ENCODE data around the gene RGL2.
"Not testable (repeated sequence)": the region's sequence is repeated elsewhere in the genome, so short reads cannot be mapped to it uniquely, and the experiment has no call there.

RGL2 gene

GRCh38 chr6:33298773-33299236, at the start of gene RGL2:
Gene RGL2, minus strand, starts transcription at chr6:33298942. Its CDS starts 332 bp downstream, at chr6:33298610.
- peak; percentile 55 to 74 for DNase-seq

DNA sequence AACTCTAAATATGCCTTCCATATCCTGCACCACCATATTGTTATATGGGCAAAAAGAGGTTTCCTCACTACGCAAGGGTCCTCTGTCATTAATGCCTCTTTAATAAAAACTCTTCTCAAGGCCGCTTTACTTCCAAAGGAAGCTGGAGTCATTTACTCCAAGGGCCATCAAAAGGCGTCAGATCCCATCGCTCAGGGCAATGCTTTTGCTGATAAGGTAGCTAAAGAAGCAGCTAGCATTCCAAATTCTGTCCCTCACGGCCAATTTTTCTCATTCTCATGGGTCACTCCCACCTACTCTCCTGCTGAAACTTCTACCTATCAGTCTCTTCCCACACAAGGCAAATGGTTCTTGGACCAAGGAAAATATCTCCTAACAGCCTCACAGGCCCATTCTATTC, 49.1 kb upstream of the RGL2 start:
- no peak for DNase-seq

DNA sequence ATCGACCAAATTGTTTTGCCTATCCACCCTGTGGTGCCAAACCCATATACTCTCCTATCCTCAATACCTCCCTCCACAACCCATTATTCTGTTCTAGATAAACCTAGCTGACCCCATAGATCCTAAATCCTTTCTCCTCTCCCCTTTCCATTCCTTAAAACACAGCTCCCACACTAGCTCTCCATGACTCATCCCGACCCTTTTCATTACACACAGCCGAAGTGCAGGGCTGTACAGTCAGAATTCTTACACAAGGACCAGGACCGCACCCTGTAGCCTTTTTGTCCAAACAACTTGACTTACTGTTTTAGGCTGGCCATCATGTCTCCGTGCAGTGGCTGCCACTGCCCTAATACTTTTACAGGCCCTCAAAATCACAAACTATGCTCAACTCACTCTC, 48.2 kb upstream of the RGL2 start:
- DNase-seq: not testable (repeated sequence)

GRCh38 chr6:33344701-33345697, 46.3 kb upstream of the RGL2 start:
- peak; percentile 54 to 86 for DNase-seq

- DNase-seq: no peak
Observed at GRCh38 chr6:33343953-33344611, 45.3 kb upstream of the RGL2 start.

DNA sequence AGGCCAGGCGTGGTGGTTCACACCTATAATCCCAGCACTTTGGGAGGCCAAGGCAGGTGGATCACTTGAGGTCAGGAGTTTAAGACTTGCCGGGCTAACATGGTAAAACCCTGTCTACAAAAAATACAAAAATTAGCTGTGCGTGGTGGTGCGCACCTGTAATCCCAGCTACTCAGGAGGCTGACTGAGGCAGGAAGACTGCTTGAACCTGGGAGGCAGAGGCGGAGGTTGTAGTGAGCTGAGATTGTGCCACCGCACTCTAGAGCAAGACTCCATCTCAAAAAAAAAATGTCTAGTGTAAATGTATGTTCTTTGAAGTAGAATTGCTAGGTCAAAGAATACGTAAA, 44.8 kb upstream of the RGL2 start:
- DNase-seq: not testable (repeated sequence)

GRCh38 chr6:33339193-33339592, 40.5 kb upstream of the RGL2 start:
- no peak for DNase-seq

GRCh38 chr6:33336495-33336894, 37.8 kb upstream of the RGL2 start:
- DNase-seq: no peak

DNA sequence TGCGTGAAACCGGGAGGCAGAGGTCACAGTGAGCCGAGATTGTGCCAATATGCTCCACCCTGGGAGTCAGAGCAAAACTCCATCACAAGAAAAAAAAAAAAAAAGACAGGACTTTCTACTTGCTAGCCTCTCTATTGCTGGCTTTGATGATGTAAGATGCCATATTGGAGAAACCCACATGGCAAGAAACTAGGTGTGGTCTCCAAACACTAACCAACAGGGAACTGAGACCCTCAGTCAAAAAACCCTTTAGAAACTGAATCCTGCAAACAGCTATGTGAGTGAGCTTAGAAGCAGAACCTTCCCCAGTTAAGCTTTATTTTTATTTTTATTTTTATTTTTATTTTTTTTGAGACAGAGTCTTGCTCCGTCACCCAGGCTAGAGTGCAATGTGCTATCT, 37.2 kb upstream of the RGL2 start:
- DNase-seq: no peak

DNA sequence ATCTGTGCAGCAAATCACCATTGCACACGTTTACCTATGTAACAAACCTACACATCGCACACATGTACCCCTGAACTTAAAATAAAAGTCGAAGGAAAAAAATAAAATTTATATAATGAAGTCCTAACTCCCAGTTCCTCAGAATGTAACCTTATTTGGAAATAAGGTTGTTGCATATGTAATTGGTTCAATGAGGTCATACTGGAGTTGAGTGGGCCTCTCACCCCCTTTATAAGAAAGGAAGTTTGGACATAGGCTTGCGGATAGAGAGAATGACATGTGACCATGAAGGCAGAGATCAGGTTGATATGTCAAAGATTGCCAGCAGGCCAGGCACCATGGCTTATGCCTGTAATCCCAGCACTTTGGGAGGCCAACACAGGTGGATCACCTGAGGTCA, 34.9 kb upstream of the RGL2 start:
- no peak for DNase-seq

GRCh38 chr6:33330736-33331135, 32.0 kb upstream of the RGL2 start:
- DNase-seq: no peak

DNA sequence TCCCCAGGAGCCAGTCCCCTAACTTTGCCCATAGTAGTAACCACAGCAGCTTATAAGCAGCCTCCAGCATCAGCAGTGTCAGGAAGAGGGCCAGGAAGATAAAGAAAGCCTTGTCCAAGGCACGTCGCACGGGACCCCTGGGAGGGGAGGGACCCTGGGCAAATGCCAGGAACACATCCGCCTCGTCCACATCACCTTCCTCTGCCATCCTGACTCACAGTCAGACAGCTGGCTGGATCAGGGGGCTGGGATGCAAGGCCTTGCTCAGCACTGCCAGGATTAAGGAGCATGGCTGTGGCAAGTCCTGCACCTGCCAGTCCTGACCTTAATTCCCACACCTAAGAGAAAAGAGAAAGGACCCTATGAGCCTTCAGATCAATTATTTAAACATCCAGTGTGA, 30.3 kb upstream of the RGL2 start:
- DNase-seq: no peak

GRCh38 chr6:33324125-33324524, 25.4 kb upstream of the RGL2 start:
- peak in 1 of 2 experiments; percentile 47 for DNase-seq

DNA sequence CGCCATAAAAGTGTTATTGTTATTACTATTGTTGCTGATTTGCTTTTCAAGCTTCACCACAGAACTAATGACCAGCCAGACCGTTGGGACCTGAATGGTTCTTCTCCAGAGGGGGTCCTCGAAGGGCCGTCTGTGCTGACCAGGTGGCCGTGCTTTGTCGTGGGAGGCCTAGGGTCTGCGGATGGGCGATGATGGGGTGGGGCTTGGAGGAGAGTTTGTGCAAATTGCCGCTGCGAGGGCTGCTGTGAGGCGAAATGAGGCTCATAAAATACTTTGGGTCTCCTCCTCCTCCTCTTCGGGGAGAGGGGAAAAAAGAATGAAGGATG, 24.8 kb upstream of the RGL2 start:
- no peak for DNase-seq

- DNase-seq: no peak
Observed at GRCh38 chr6:33321227-33321626, 22.5 kb upstream of the RGL2 start.

DNA sequence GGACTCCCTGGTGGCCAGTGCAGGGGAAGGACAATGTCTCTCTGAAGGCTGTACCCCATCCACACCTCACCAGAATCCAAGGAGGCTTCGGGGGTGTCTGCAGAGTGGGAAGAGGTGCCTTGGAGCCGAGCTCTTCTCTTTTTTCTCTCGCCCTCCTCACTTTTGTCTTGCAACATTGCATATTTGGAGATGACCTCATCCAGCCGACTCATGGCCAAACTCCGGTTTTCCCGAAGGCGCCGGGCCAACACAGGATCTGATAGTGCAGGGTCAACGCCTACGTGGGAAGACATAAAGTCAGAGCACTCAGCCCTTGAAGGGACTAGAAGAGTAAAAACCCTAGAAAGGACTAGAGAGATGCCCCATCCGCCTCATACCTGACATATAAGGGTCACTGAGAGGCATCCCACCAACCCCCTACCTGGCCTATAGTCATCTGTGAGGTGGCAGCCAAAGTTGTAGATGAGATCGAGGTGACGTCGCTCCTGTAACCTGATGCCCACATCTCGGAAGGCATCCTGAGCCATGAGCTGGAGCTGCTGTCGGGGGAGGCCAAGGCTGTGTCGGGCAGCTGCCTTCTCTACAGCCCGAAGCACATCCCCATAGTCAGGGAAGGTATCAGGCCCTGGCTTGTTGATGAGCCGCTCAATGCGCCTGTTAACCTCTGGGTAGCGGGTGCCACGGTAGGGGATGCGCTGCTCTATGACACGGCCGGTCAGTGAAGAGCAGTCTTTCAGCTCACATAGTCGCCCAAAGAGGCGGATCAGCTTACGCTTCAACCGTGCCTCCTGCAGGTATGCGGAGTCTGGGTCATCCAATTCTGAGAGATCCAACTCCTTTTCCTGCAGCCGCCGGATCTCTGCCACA, 21.8 kb upstream of the RGL2 start:
- DNase-seq: peak; percentile 6 to 56

DNA sequence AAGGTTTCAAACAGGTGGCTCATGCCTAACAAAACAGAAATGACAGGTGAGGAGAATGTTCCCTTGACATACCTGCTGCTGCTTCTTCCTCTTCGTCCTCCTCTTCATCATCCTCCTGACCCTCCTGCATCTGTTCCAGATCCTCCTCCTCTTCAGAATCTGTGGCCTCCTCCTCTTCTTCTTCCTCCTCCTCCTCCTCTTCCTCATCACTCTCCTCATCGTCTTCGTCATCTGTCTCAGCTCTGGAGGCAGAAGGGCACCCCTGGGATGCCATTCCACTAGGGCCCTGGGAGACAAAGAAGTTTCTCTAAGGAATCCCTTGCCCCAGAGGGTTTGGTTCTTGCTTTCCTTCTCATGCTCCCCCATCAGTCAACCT, 21.2 kb upstream of the RGL2 start:
- no peak for DNase-seq

- DNase-seq: no peak
Observed at GRCh38 chr6:33318426-33319073, 19.8 kb upstream of the RGL2 start.

DNA sequence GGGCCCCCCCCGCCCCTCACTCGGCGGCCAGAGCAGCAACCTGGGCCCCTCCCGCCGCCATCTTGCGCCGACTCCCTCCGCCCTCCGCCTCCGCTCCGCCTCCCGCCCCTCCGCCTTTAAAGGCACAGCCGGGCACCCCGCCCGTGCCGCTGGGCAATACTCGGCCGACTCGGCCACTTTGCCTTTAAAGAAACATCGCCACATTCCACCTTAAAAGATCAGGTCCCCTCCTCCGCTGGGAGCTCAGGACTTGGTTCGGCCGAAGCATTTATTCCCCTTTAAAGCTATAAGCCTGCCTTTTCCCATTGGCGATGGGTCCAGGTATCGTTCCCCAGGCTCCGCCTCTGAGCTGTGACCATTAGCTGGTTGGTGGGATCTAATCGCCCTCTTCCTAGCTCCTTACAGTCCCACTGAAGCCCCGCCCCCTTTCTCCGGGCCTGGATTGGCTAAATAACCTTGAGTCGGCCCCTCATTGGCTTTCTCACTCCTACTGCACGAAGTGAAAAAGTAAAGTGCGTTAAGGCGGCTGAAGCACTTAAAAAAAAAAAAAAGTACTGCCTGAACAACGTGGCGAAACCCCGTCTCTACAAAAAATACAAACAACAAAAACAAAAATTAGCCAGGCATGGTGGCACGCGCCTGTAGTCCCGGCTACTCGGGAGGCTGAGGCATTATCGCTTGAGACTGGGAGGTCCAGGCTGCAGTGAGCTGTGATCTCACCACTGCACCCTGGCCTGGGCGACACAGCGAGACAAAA, 19.1 kb upstream of the RGL2 start, which contains the start of gene ZBTB22:
Gene ZBTB22 (minus strand): TSS at position 76 of the 757 bp plus-strand sequence. CDS start 828 bp downstream, outside the sequence.
- DNase-seq: peak; percentile 99

DNA sequence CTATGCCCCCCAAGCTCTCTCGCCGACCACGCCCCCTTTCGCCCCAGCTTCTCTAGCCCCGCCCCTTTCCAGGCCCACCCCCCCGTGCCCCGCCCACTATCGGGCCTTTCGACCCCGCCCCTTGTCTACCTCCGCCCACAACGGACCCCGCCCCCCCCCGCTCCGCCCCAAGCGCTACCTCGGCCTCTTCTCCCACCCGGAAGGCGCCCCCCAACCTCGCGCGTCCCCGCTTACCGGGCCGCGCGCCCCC, 18.6 kb upstream of the RGL2 start:
- DNase-seq: no peak

GRCh38 chr6:33316603-33317418, 18.1 kb upstream of the RGL2 start:
- no peak for DNase-seq
